Neural cell (in vitro differentiated cells): ENCODE measurements around the gene DCDC1. TPM values are rescaled to one million over a fixed set of nuclear protein-coding genes. Genes with fewer than 3 reads are reported as not detected.

Experiments
- polyA plus RNA-seq: library from polyadenylated mRNA; depleted of rRNA; stranded (reverse); fragments of >200 nt; gene quantifications from 2 replicates; pipeline ENCODE4 v1.2.3, GENCODE V29; 2014

DCDC1 gene
- polyA plus RNA-seq, 1 donor from 2014 or later = 5.0 TPM

Other genes with a start within 250 kb of the DCDC1 start
- gene DNAJC24, start 121 bp upstream of the DCDC1 start, polyA plus RNA-seq = 45.1 and 47.3 TPM in 2 replicates
- 283 and 386 TPM in 2 replicates for gene IMMP1L, start 139.9 kb upstream of the DCDC1 start, polyA plus RNA-seq
- gene ELP4, start 140.0 kb upstream of the DCDC1 start, polyA plus RNA-seq = 21.6 and 30.4 TPM in 2 replicates